ACC112 (cell line): ENCODE results near the gene GDE1.

Experiments
- H2AFZ ChIP-seq: fragments of 200-600 bp; sonication (generic); one replicate; pipeline ENCODE4 v1.6.0; 2017; ENCODE audit warnings: antibody characterized with exemption, low read length; ENCODE audit not compliant: unreplicated experiment
- H3K27ac ChIP-seq: fragments of 200-600 bp; sonication (generic); 2 replicates; pipeline ENCODE4 v1.5.1; 2014; ENCODE audit warnings: low read depth, mild to moderate bottlenecking, antibody characterized with exemption, low read length, moderate library complexity
- H3K27me3 ChIP-seq: fragments of 200-600 bp; sonication (generic); 2 replicates; pipeline ENCODE4 v1.6.1; 2014; ENCODE audit warnings: mild to moderate bottlenecking, antibody characterized with exemption, low read length, moderate library complexity, mixed read lengths; ENCODE audit not compliant: insufficient read depth
- H3K36me3 ChIP-seq: fragments of 200-600 bp; sonication (generic); 2 replicates; pipeline ENCODE4 v1.6.1; 2016; ENCODE audit warnings: mild to moderate bottlenecking, antibody characterized with exemption, low read length, moderate library complexity, mixed read lengths; ENCODE audit not compliant: insufficient read depth
- H3K4me1 ChIP-seq: fragments of 200-600 bp; sonication (generic); one replicate; pipeline ENCODE4 v1.6.1; 2016; ENCODE audit warnings: low read length, mixed read lengths; ENCODE audit not compliant: insufficient read depth, unreplicated experiment, control insufficient read depth
- H3K4me3 ChIP-seq: fragments of 200-600 bp; sonication (generic); 2 replicates; pipeline ENCODE4 v1.5.1; 2014; ENCODE audit warnings: mild to moderate bottlenecking, low read depth, low read length
- H3K79me2 ChIP-seq: fragments of 200-600 bp; sonication (generic); one replicate; pipeline ENCODE4 v1.6.0; 2016; ENCODE audit warnings: low read length; ENCODE audit not compliant: control insufficient read depth, unreplicated experiment, insufficient read depth

Gene GDE1

DNA sequence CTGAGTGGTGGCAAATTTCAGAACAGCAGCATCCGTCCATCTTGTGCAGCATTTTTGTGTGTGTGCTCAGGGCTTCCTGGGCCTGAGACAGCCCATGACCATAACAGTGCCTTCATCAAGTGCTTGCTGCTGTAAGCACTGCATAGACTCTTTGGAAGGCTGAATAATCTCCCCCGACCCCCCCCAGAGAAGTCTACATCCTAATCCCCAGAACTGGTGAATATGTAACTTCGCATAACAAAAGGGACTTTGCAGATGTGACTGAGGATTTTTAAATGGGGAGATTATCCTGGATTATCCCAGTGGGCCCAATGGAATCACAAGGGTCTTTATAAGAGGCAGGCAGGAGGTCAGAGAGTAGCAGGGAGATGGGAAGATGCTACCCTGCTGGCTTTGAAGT lies 53.6 kb downstream of the GDE1 start:
- no peaks in the 10 kb centered on the region for H3K36me3 ChIP-seq
- peaks cover 14% of the 10 kb centered on the region for H3K27me3 ChIP-seq
- no peak overlapping the region for H3K27ac ChIP-seq
- no peaks in the 10 kb centered on the region for H3K79me2 ChIP-seq
- H3K4me3 ChIP-seq, result no peak overlapping the region
- H3K4me1 ChIP-seq, result no peaks in the 10 kb centered on the region
- H2AFZ ChIP-seq, result no peak overlapping the region

DNA sequence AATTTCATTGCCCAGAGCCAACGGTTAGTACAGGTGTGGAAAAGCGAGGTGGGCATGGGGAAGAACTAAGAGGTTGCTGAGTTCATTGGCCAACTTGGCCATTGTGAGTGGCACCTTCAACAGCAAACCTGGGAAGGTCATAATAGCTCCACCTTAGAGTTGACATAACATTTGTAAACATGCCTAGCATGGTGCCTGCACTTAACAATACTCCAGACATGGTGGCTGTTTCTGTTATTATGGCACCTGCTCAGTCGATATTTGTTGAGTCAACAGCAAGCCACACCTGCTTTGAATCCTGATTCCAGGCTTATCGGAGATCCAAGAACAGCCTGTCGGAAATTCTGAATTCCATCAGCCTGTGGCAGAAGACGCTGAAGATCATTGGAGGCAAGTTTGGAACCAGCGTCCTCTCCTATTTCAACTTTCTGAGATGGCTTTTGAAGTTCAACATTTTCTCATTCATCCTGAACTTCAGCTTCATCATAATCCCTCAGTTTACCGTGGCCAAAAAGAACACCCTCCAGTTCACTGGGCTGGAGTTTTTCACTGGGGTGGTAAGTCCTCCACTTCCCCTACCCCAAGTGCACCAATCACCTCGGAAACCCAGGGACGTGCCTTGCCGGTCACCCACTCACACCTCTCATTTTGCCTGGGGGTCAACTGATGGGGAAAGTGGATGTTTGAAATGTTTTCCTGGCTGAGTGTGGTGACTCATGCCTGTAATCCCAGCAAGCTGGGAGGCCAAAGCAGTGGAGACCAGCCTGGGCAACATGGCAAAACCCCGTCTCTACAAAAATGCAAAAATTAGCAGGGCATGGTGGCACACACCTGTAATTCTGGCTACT lies 58.2 kb downstream of the GDE1 start:
- H3K36me3 ChIP-seq, result no peaks in the 10 kb centered on the region
- H3K4me3 ChIP-seq, result no peak overlapping the region
- no peak overlapping the region for H3K27ac ChIP-seq
- H2AFZ ChIP-seq, result no peak overlapping the region
- peaks cover 29% of the 10 kb centered on the region for H3K27me3 ChIP-seq
- no peaks in the 10 kb centered on the region for H3K79me2 ChIP-seq
- H3K4me1 ChIP-seq, result no peaks in the 10 kb centered on the region

DNA sequence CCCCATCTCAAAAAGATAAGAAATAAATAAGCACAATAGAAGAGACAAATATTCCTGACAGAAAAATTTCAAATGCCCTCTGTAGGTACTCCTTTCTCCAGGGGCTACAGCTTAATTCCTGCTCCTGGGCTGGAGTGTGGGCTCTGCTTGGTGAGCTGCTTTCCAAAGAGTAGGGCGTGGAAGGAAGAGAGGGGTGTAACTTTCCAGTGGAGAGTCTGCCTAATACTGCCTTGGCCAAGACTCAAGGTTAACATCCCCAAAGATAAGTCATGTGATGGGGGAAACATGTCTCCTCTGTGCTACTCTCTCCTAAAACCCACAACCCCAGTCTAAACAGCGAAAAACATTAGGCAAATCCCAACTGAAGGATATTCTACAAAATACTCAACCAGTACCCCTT lies 61.5 kb downstream of the GDE1 start:
- Histone ChIP-seq H2AFZ (no peak overlapping the region), H3K4me3 (no peak overlapping the region), H3K27ac (no peak overlapping the region), H3K36me3 (no peaks in the 10 kb centered on the region), H3K4me1 (no peaks in the 10 kb centered on the region), H3K79me2 (no peaks in the 10 kb centered on the region), H3K27me3 (peaks cover 32% of the 10 kb centered on the region)

- Histone ChIP-seq H3K27me3 (peaks cover 28% of the 10 kb centered on the region), H3K79me2 (no peaks in the 10 kb centered on the region), H2AFZ (no peak overlapping the region), H3K4me3 (no peak overlapping the region), H3K27ac (no peak overlapping the region), H3K4me1 (no peaks in the 10 kb centered on the region), H3K36me3 (no peaks in the 10 kb centered on the region)
Observed at GRCh38 chr16:19458722-19459379, 63.0 kb downstream of the GDE1 start.
